Measurements from ENCODE around the gene BPIFB2. TPM values are rescaled to one million over a fixed set of nuclear protein-coding genes. Genes with fewer than 3 reads are reported as not detected.
"Not testable (repeated sequence)": the region's sequence is repeated elsewhere in the genome, so short reads cannot be mapped to it uniquely, and the experiment has no call there.

The BPIFB2 gene
- total and polyA plus RNA-seq, 7 donors = not detected

GRCh38 chr20:33043731-33044181 is 36.3 kb downstream of the BPIFB2 start:
- Histone ChIP-seq H3K9me3 (peaks cover 8% of the 10 kb centered on the region), H3K36me3 (ENCODE audit: insufficient read depth in 1 of 2, low read depth in 1 of 2) (no peaks in the 10 kb centered on the region), H3K4me3 (no peak overlapping the region), H3K27ac (no peak overlapping the region), H3K4me1 (no peaks in the 10 kb centered on the region), H3K27me3 (ENCODE audit: insufficient read depth in 3 of 3, low read length in 2 of 3) (peaks cover 0 to 2% (median 0%) of the 10 kb centered on the region in 3 donors)
- intact Hi-C loops (cut with DNase I) = no loop called here
- 42 to 59% (median 55%) methylated on average over 1 of the region's 1 CpG for WGBS, 3 donors
- no peak for ATAC-seq
- no peak for TF ChIP-seq CTCF (IDR thresholded peaks at IDR 0.05)
- no peak for DNase-seq

DNA sequence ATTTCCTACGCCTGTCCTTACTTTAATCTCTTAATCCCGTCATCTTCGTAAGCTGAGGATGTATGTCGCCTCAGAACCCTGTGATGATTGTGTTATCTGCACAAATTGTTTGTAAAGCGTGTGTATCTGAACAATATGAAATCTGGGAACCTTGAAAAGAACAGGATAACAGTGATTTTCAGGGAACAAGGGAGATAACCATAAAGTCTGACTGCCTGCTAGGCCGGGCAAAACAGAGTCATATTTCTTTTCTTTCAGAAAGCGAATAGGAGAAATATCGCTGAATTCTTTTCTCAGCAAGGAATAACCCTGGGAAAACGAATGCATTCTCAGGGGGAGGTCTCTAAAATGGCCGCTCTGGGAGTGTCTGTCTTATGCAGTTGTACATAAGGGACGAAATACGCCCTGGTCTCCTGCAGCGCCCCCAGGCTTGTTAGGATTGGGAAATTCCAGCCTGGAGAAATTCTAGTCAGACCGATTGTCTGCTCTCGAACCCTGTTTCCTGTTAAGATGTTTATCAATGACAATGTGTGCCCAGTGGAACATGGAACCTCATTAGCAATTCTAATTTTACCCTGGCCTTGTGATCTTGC is 37.7 kb downstream of the BPIFB2 start:
- H3K27me3 ChIP-seq (ENCODE audit: insufficient read depth in 3 of 3, low read length in 2 of 3); intact Hi-C loops (cut with DNase I); H3K4me1 ChIP-seq; H3K4me3 ChIP-seq; H3K36me3 ChIP-seq (ENCODE audit: insufficient read depth in 1 of 2, low read depth in 1 of 2); H3K27ac ChIP-seq; H3K9me3 ChIP-seq; ATAC-seq; DNase-seq: not testable (repeated sequence)
- 75 to 83% (median 80%) methylated on average over 15 of the region's 15 CpGs for WGBS, 3 donors

- 76 to 79% (median 78%) methylated on average over 3 of the region's 3 CpGs for WGBS, 3 donors
- no peaks in the 10 kb centered on the region for H3K4me1 ChIP-seq
- DNase-seq (no peak), ATAC-seq (no peak)
- H3K4me3 ChIP-seq = no peak overlapping the region
- H3K27me3 ChIP-seq (ENCODE audit: insufficient read depth in 3 of 3, low read length in 2 of 3) = peaks cover 0 to 1% (median 0%) of the 10 kb centered on the region in 3 donors
- intact Hi-C loops (cut with DNase I) = no loop called here
- no peaks in the 10 kb centered on the region for H3K36me3 ChIP-seq (ENCODE audit: insufficient read depth in 1 of 2, low read depth in 1 of 2)
- H3K9me3 ChIP-seq = peaks cover 8% of the 10 kb centered on the region
- TF ChIP-seq CTCF (IDR thresholded peaks at IDR 0.05) = no peak
- no peak overlapping the region for H3K27ac ChIP-seq
Observed at GRCh38 chr20:33046412-33046811, 38.9 kb downstream of the BPIFB2 start.

DNA sequence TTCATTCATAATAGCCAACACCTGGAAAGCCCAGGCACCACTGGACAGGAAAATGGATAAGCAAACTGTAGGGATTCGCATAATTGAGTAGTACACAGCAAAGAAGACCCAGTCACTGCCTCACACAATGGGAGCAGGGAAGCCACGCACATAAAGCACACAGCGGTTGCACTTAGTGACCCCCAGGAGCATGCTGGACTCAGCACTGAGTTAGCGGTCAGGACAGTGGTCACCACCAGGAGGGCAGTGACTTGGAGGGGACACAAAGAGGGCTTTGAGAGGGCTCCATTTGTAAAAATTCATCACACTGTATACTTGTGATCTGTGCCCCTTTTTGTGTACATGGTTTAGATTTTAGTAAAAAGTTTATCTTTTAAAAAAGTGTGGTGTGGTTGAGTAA is 43.8 kb downstream of the BPIFB2 start:
- no peaks in the 10 kb centered on the region for H3K9me3 ChIP-seq
- TF ChIP-seq CTCF (IDR thresholded peaks at IDR 0.05) = no peak
- H3K27ac ChIP-seq = no peak overlapping the region
- WGBS, 3 donors = 62 to 86% (median 84%) methylated on average over 4 of the region's 4 CpGs
- H3K36me3 ChIP-seq (ENCODE audit: insufficient read depth in 1 of 2, low read depth in 1 of 2) = no peaks in the 10 kb centered on the region
- no peaks in the 10 kb centered on the region for H3K4me1 ChIP-seq
- intact Hi-C loops (cut with DNase I) = no loop called here
- ATAC-seq (no peak), DNase-seq (no peak)
- no peaks in the 10 kb centered on the region for H3K27me3 ChIP-seq (ENCODE audit: insufficient read depth in 3 of 3, low read length in 2 of 3)
- no peak overlapping the region for H3K4me3 ChIP-seq

- DNase-seq = no peak
- Histone ChIP-seq H3K4me3 (no peak within 1 kb of the TSS), H3K27me3 (ENCODE audit: insufficient read depth in 3 of 3, low read length in 2 of 3) (no peaks in the 10 kb centered on the region), H3K9me3 (no peaks in the 10 kb centered on the region), H3K4me1 (no peaks in the 10 kb centered on the region), H3K36me3 (ENCODE audit: insufficient read depth in 1 of 2, low read depth in 1 of 2) (no peaks in the 10 kb centered on the region), H3K27ac (no peak within 1 kb of the TSS)
- ATAC-seq = no peak
- intact Hi-C loops (cut with DNase I) = no loop called here
- no peak for TF ChIP-seq CTCF (IDR thresholded peaks at IDR 0.05)
- WGBS, 3 donors = 78 to 82% (median 80%) methylated on average over 24 to 25 of the region's 25 CpGs
Observed at GRCh38 chr20:33053291-33054106, 46.0 kb downstream of the BPIFB2 start, which contains the start of gene BPIFB3. BPIFB3 (plus strand) TSS chr20:33053903; CDS start chr20:33055436, 1,533 bp downstream.
